C4-2B (cell line): ENCODE results near the gene DHX29.
A peak's percentile ranks its signal among the peaks of the same experiment; 100 is the strongest.

Source experiments
- H3K27ac ChIP-seq: fragments of 450-650 bp; 2 replicates; pipeline ENCODE4 v1.5.1; 2017
- CTCF ChIP-seq: fragments of 450-650 bp; conservative IDR thresholded peaks from 2 replicates; pipeline ENCODE4 v1.5.1; 2017; ENCODE audit warnings: mild to moderate bottlenecking
- ZFX ChIP-seq: fragments of 450-650 bp; IDR thresholded peaks from 2 replicates; pipeline ENCODE4 v1.6.1; 2017

DHX29 gene

GRCh38 chr5:55226027-55226933 lies 81.2 kb downstream of the DHX29 start:
- H3K27ac ChIP-seq = peak overlapping the region; percentile 18; the same call in 1 of the 2 replicates
- TF ChIP-seq CTCF (peak; percentile 56), ZFX (no peak)

DNA sequence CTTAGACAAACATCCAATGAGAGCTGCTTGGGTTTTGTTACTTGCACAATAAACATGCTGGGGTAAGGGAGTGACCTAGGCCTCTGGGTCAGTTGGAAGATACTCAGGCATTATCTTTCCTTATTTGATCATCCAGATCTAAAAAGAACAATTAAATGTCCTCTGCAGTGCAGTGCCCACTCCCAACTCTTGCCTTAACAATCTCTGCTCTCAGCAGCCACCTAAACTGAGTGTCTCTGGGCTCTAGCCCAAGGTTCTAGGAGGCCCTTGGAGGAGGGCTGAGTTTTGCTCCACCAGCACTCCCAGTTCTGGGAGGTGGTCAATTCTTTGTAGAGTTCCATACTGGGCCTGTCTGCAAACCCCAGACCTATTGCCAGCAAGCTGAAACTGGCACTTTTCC lies 82.1 kb downstream of the DHX29 start:
- TF ChIP-seq ZFX = no peak
- TF ChIP-seq CTCF = no peak

GRCh38 chr5:55223812-55224240 lies 83.7 kb downstream of the DHX29 start:
- TF ChIP-seq CTCF (no peak), ZFX (no peak)
- H3K27ac ChIP-seq = no peak overlapping the region

More for the DNA sequence above, 82.1 kb downstream of the DHX29 start:
- H3K27ac ChIP-seq = no peak overlapping the region

DNA sequence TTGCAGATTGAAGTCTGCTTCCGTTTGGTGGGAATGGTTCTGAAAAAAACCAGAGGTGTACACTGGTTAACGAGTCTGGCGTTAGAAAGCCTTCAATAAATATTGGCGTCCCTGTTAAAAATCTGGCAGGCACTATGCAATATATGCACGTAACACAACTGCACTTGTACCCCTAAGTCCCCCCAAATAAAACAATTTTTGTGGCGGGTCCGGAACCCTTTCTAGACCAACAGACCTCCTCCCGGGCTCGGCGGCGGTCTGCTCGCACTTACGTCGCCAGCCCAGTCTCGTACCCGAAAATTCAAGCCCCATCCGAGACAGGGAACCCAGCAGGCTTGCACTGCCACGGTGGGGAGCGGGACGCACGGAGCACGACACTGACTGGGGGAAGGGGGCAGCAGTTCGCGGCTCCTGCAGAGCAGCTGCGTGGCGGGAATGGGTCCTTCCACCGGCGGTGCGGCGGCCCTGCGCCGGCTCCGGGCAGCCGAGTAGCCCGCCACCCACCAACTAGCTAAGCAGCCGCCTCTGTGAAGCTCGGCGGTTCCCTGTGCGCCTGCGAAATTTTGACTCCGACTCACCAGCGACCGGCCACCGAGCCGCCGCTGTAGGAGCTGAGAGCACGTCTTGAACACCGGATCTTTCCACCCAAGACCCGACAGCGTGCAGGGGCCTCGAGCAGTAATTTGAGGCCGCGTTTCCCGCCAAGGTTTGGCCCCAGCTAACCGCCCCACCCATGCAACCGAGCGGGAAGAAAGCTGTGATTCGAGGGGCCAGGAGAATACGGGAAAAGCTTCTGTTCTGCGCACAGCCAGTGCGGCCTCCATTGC lies 84.3 kb downstream of the DHX29 start:
- TF ChIP-seq ZFX = no peak
- no peak for TF ChIP-seq CTCF
- H3K27ac ChIP-seq = no peak overlapping the region

DNA sequence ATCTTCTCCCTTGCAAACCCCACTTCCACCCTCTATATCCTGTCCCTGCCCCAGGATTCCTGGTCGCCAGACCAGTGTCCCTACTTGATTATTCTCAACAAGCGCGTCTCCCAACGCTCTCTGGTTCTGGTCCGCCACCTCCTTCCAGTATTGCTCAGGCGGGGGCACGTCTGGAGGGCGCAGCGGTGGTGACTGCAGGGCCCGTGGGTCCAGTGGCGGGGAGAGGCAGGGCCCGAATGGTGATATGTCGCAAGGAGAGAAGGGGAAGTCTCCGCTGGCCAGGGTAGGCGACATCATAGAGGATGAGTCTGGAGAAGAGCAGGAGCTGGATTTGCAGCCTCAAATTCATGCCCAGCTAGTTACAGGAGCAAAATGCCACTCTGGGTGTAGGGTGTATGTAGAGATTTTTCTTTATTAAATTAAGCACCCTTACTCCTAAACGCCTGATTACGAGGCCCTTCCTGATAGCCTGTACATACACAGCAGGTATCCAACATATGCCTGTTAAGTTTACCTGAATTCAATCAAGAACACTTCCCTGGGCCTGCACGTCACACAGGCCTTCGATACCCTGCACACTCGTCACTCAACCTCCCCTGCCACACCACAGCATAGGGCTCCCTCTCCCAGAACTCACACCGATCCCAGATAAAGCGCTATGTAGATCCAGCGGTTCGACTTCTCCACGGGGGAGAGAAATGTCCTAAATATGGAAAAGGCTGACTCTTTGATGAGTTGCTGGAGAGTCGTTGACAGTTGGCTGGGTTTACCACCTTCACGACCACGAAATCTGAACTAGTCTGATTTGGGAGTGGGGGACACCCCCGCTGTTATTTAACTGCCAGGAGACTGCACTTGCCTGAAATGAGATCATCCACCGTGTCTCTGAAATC lies 85.2 kb downstream of the DHX29 start:
- TF ChIP-seq CTCF = no peak
- no peak for TF ChIP-seq ZFX
- no peak overlapping the region for H3K27ac ChIP-seq

- H3K27ac ChIP-seq = peak overlapping the region; percentile 2; the same call in 1 of the 2 replicates
- TF ChIP-seq CTCF (no peak), ZFX (no peak)
Measured at GRCh38 chr5:55220433-55221185, 86.9 kb downstream of the DHX29 start.
